Mucosa of descending colon (tissue), 3 donors: ENCODE measurements around the gene OXLD1. TPM values are rescaled to one million over a fixed set of nuclear protein-coding genes. Genes with fewer than 3 reads are reported as not detected.
A peak's percentile ranks its signal among the peaks of the same experiment; 100 is the strongest.

ENCODE experiments used
- ATAC-seq: fragments of 200-7000 bp; cut with Tn5 transposase; one replicate; pipeline ENCODE4 v1.9.1; 2020; ENCODE audit warnings: mild to moderate bottlenecking, moderate library complexity
- DNase-seq, 3 donors: peaks; one replicate each; pipeline ENCODE4 v3.0.0-alpha.2; 2020
- H3K36me3 ChIP-seq: fragments of 200-600 bp; one replicate; pipeline ENCODE4 v1.8.0; 2021; ENCODE audit warnings: low read depth, mild to moderate bottlenecking
- H3K4me1 ChIP-seq: fragments of 200-600 bp; one replicate; pipeline ENCODE4 v1.8.0; 2021; ENCODE audit warnings: low read depth, mild to moderate bottlenecking
- H3K4me3 ChIP-seq: fragments of 200-600 bp; one replicate; pipeline ENCODE4 v1.8.0; 2021; ENCODE audit warnings: mild to moderate bottlenecking
- H3K9me3 ChIP-seq: fragments of 200-600 bp; one replicate; pipeline ENCODE4 v1.8.0; 2021; ENCODE audit warnings: mild to moderate bottlenecking
- CTCF ChIP-seq: fragments of 200-600 bp; IDR thresholded peaks from one replicate; pipeline ENCODE4 v1.8.0; 2022; ENCODE audit warnings: antibody characterized with exemption, mild to moderate bottlenecking
- intact Hi-C, 2 donors: fragments of 100-400 bp; cut with DNase I in 1 of 2; cut with micrococcal nuclease in 1 of 2; formaldehyde crosslinking; loops; one replicate each; pipeline versions ENCODE4 v1.11.0 to v1.11.1; 2022; cut with DNase I, micrococcal nuclease
- total RNA-seq, 3 donors: library from RNA; stranded (reverse); fragmentation: NEBNext Ultra II Directional in 2 of 3; extraction: Animal tissue kit (Norgen Biotek cat#: 25700) in 2 of 3; gene quantifications; one replicate each; pipeline versions ENCODE4 v1.2.1 to v1.2.4, GENCODE V29; 2021 to 2023
- donor health status: DM: no; HTN: no; CAD: no; lungs with moderate emphysema.
- donor health status: DM: no; HTN: no; CAD: no.
- donor health status: DM: no; HTN: yes; CAD: no.

Gene OXLD1
- total RNA-seq, 3 donors from 2014 or later = 26.3 to 27.5 (median 26.8) TPM

- Histone ChIP-seq H3K9me3 (no peaks in the 10 kb centered on the region), H3K36me3 (peaks cover 16% of the 10 kb centered on the region), H3K4me3 (no peak overlapping the region), H3K4me1 (peaks cover 17% of the 10 kb centered on the region)
- intact Hi-C loops = no loop called here
- TF ChIP-seq CTCF = no peak
- DNase-seq = no peak
- ATAC-seq = no peak
These were observed 31.0 kb upstream of the OXLD1 start for GRCh38 chr17:81697261-81698044.

GRCh38 chr17:81696218-81696941 lies 30.0 kb upstream of the OXLD1 start:
- intact Hi-C loops = no loop called here
- peaks cover 27% of the 10 kb centered on the region for H3K36me3 ChIP-seq
- H3K9me3 ChIP-seq = no peaks in the 10 kb centered on the region
- H3K4me1 ChIP-seq = peaks cover 6% of the 10 kb centered on the region
- H3K4me3 ChIP-seq = no peak overlapping the region
- DNase-seq = no peak
- no peak for ATAC-seq
- no peak for TF ChIP-seq CTCF

GRCh38 chr17:81695801-81696200 lies 29.4 kb upstream of the OXLD1 start:
- Histone ChIP-seq H3K9me3 (no peaks in the 10 kb centered on the region), H3K4me3 (no peak overlapping the region), H3K36me3 (peaks cover 31% of the 10 kb centered on the region), H3K4me1 (peaks cover under 1% of the 10 kb centered on the region)
- no peak for TF ChIP-seq CTCF
- no peak for DNase-seq
- intact Hi-C loops = no loop called here
- no peak for ATAC-seq

- no peak overlapping the region for H3K4me3 ChIP-seq
- ATAC-seq (peak; percentile 9), DNase-seq (no peak)
- intact Hi-C loops = no loop called here
- no peaks in the 10 kb centered on the region for H3K4me1 ChIP-seq
- H3K9me3 ChIP-seq = no peaks in the 10 kb centered on the region
- no peak for TF ChIP-seq CTCF
- peaks cover 31% of the 10 kb centered on the region for H3K36me3 ChIP-seq
These were observed 28.8 kb upstream of the OXLD1 start for GRCh38 chr17:81695211-81695610.

GRCh38 chr17:81694810-81695209 lies 28.4 kb upstream of the OXLD1 start:
- no peaks in the 10 kb centered on the region for H3K9me3 ChIP-seq
- H3K4me1 ChIP-seq = no peaks in the 10 kb centered on the region
- no peak for DNase-seq
- intact Hi-C loops = no loop called here
- H3K4me3 ChIP-seq = no peak overlapping the region
- no peak for ATAC-seq
- TF ChIP-seq CTCF = no peak
- peaks cover 31% of the 10 kb centered on the region for H3K36me3 ChIP-seq
